Right cardiac atrium (tissue), 5 donors: ENCODE data around the gene PTH2. TPM values are rescaled to one million over a fixed set of nuclear protein-coding genes. Genes with fewer than 3 reads are reported as not detected.

Source experiments
- ATAC-seq, 2 donors: fragments of 200-7000 bp; cut with Tn5 transposase; one replicate each; pipeline versions ENCODE4 v1.8.0 to v1.9.1; 2020; ENCODE audit warnings: moderate library complexity in 2 of 2, mild to moderate bottlenecking in 1 of 2
- DNase-seq, 3 donors: peaks; one replicate each; pipeline ENCODE4 v3.0.0-alpha.2; 2020
- H3K27ac ChIP-seq: one replicate; pipeline ENCODE4 v1.5.1; 2013; ENCODE audit warnings: mild to moderate bottlenecking, low read length, control low read depth, moderate library complexity
- H3K27me3 ChIP-seq: one replicate; pipeline ENCODE4 v1.6.1; 2013; ENCODE audit not compliant: control insufficient read depth, insufficient read depth
- H3K4me1 ChIP-seq: one replicate; pipeline ENCODE4 v1.6.1; 2013; ENCODE audit warnings: low read length; ENCODE audit not compliant: control insufficient read depth, insufficient read depth
- H3K4me3 ChIP-seq: one replicate; pipeline ENCODE4 v1.5.1; 2013; ENCODE audit warnings: low read length, control low read depth
- H3K9me3 ChIP-seq: one replicate; pipeline ENCODE4 v1.6.1; 2013; ENCODE audit warnings: low read length; ENCODE audit not compliant: control insufficient read depth
- WGBS: extraction: QIAGEN DNeasy Blood & Tissue Kit; methylation state at CpG from one replicate; pipeline ENCODE4 v1.1.7; 2013; 5-methylcytosine and 5-hydroxymethylcytosine counted together
- intact Hi-C, 4 donors: fragments of 100-400 bp; cut with DNase I; formaldehyde crosslinking; loops; one replicate each; pipeline versions ENCODE4 v1.11.0 to v1.14.0; 2022 to 2023
- polyA plus RNA-seq: library from polyadenylated mRNA; stranded (reverse); fragments of 200-250 nt; gene quantifications from one replicate; pipeline ENCODE4 v1.2.3, GENCODE V29; 2013
- total RNA-seq, 4 donors: library from RNA; stranded (reverse); fragmentation: NEBNext Ultra II Directional; extraction: Animal tissue kit (Norgen Biotek cat#: 25700); gene quantifications; one replicate each; pipeline ENCODE4 v1.2.1, GENCODE V29; 2021
- donor health status: healthy with polysubstance abuse.
- donor health status: DM: no; HTN: yes; CAD: no.
- donor health status: DM: no; HTN: no; CAD: no.
- donor health status: DM: no; HTN: yes; CAD: no; lungs with severe emphysema.
- donor health status: DM: yes; HTN: yes; CAD: no.

PTH2 gene
- total and polyA plus RNA-seq, 5 donors, result not detected

GRCh38 chr19:49395581-49396407 is 27.4 kb downstream of the PTH2 start:
- Histone ChIP-seq H3K4me3 (no peak overlapping the region), H3K27ac (no peak overlapping the region), H3K4me1 (no peaks in the 10 kb centered on the region), H3K27me3 (no peaks in the 10 kb centered on the region), H3K9me3 (no peaks in the 10 kb centered on the region)
- intact Hi-C loops, result loop anchor here in 1 of 4 donors (5.0 kb wide), 1 partner anchor 42 kb away; no protein-coding TSS in a partner anchor
- DNase-seq (peak in 1 of 3 donors; percentile 37), ATAC-seq (no peak)
- WGBS, result 72% methylated on average over 15 of the region's 15 CpGs

GRCh38 chr19:49393881-49394280 is 29.4 kb downstream of the PTH2 start:
- no peaks in the 10 kb centered on the region for H3K27me3 ChIP-seq
- intact Hi-C loops, result loop anchor here in 2 of 4 donors (5.0 kb wide), 2 partner anchors 33 to 48 kb away; partner anchors contain the start of genes SLC17A7 (in 2 of the 2) and GFY (in 1 of the 2)
- no peaks in the 10 kb centered on the region for H3K9me3 ChIP-seq
- H3K4me1 ChIP-seq, result no peaks in the 10 kb centered on the region
- no peak for DNase-seq
- no peak overlapping the region for H3K4me3 ChIP-seq
- WGBS, result 57% methylated on average over 5 of the region's 5 CpGs
- no peak for ATAC-seq
- H3K27ac ChIP-seq, result no peak overlapping the region

GRCh38 chr19:49391581-49392399 is 31.5 kb downstream of the PTH2 start:
- H3K27ac ChIP-seq, result no peak overlapping the region
- no peaks in the 10 kb centered on the region for H3K9me3 ChIP-seq
- intact Hi-C loops, result loop anchor here in 3 of 4 donors (1.0 to 5.0 kb wide), 3 partner anchors 36 to 52 kb away; partner anchors contain the start of genes SLC17A7 (in 2 of the 3) and GFY (in 1 of the 3)
- no peak overlapping the region for H3K4me3 ChIP-seq
- peak; percentile 80 to 83 for ATAC-seq
- 18% methylated on average over 13 of the region's 14 CpGs for WGBS
- no peaks in the 10 kb centered on the region for H3K27me3 ChIP-seq
- peak; percentile 78 to 89 (median 89) for DNase-seq
- no peaks in the 10 kb centered on the region for H3K4me1 ChIP-seq

- 41% methylated on average over 9 of the region's 9 CpGs for WGBS
Observed at GRCh38 chr19:49390929-49391359, 32.3 kb downstream of the PTH2 start.

GRCh38 chr19:49390131-49390928 is 32.9 kb downstream of the PTH2 start:
- intact Hi-C loops, result loop anchor here in 2 of 4 donors (5.0 kb wide), 2 partner anchors 37 to 52 kb away; partner anchors contain the start of genes SLC17A7 (in 2 of the 2) and GFY (in 1 of the 2)
- no peak for DNase-seq
- WGBS, result 59% methylated on average over 26 of the region's 26 CpGs
- H3K4me1 ChIP-seq, result no peaks in the 10 kb centered on the region
- no peak for ATAC-seq
- H3K27ac ChIP-seq, result no peak overlapping the region
- H3K27me3 ChIP-seq, result no peaks in the 10 kb centered on the region
- H3K9me3 ChIP-seq, result no peaks in the 10 kb centered on the region
- no peak overlapping the region for H3K4me3 ChIP-seq

More at GRCh38 chr19:49390929-49391359, 32.3 kb downstream of the PTH2 start:
- H3K27me3 ChIP-seq, result no peaks in the 10 kb centered on the region
- H3K4me1 ChIP-seq, result no peaks in the 10 kb centered on the region
- no peak overlapping the region for H3K4me3 ChIP-seq
- H3K9me3 ChIP-seq, result no peaks in the 10 kb centered on the region
- intact Hi-C loops, result loop anchor here in 2 of 4 donors (5.0 kb wide), 2 partner anchors 36 to 51 kb away; partner anchors contain the start of genes SLC17A7 (in 2 of the 2) and GFY (in 1 of the 2)
- DNase-seq, result no peak
- no peak overlapping the region for H3K27ac ChIP-seq
- ATAC-seq, result peak in 1 of 2 donors; percentile 22

GRCh38 chr19:49389406-49389805 is 33.8 kb downstream of the PTH2 start:
- 87% methylated on average over 20 of the region's 20 CpGs for WGBS
- no peaks in the 10 kb centered on the region for H3K27me3 ChIP-seq

GRCh38 chr19:49387936-49388372 is 35.3 kb downstream of the PTH2 start, which contains the start of gene KASH5:
KASH5 (plus strand) TSS chr19:49388249; CDS start chr19:49390884, 2,635 bp downstream.
- DNase-seq (peak; percentile 86 to 92 (median 90)), ATAC-seq (peak; percentile 62 to 67)
- WGBS, result 55% methylated on average over 40 of the region's 40 CpGs
- Histone ChIP-seq H3K27ac (no peak within 1 kb of the TSS), H3K9me3 (no peaks in the 10 kb centered on the region), H3K4me3 (no peak within 1 kb of the TSS), H3K4me1 (no peaks in the 10 kb centered on the region), H3K27me3 (no peaks in the 10 kb centered on the region)
- intact Hi-C loops, result no loop called here

More at GRCh38 chr19:49389406-49389805, 33.8 kb downstream of the PTH2 start:
- no peak overlapping the region for H3K4me3 ChIP-seq
- intact Hi-C loops, result no loop called here
- no peaks in the 10 kb centered on the region for H3K4me1 ChIP-seq
- DNase-seq, result no peak
- H3K27ac ChIP-seq, result no peak overlapping the region
- no peaks in the 10 kb centered on the region for H3K9me3 ChIP-seq
- no peak for ATAC-seq

GRCh38 chr19:49383599-49383998 is 39.6 kb downstream of the PTH2 start:
- ATAC-seq, result no peak
- intact Hi-C loops, result no loop called here

GRCh38 chr19:49382639-49383038 is 40.6 kb downstream of the PTH2 start:
- DNase-seq, result no peak
- intact Hi-C loops, result no loop called here
- no peak overlapping the region for H3K4me3 ChIP-seq
- no peaks in the 10 kb centered on the region for H3K4me1 ChIP-seq
- 91% methylated on average over 5 of the region's 5 CpGs for WGBS
- H3K9me3 ChIP-seq, result no peaks in the 10 kb centered on the region
- no peak overlapping the region for H3K27ac ChIP-seq
- ATAC-seq, result no peak
- no peaks in the 10 kb centered on the region for H3K27me3 ChIP-seq

More at GRCh38 chr19:49383599-49383998, 39.6 kb downstream of the PTH2 start:
- Histone ChIP-seq H3K4me3 (no peak overlapping the region), H3K4me1 (no peaks in the 10 kb centered on the region), H3K9me3 (no peaks in the 10 kb centered on the region), H3K27ac (no peak overlapping the region), H3K27me3 (no peaks in the 10 kb centered on the region)
- no peak for DNase-seq
- WGBS, result 38% methylated on average over 1 of the region's 1 CpG

GRCh38 chr19:49380391-49380790 is 42.9 kb downstream of the PTH2 start:
- Histone ChIP-seq H3K27ac (no peak overlapping the region), H3K9me3 (no peaks in the 10 kb centered on the region), H3K27me3 (no peaks in the 10 kb centered on the region), H3K4me3 (no peak overlapping the region), H3K4me1 (no peaks in the 10 kb centered on the region)
- intact Hi-C loops, result no loop called here
- no peak for ATAC-seq
- no peak for DNase-seq
- 92% methylated on average over 3 of the region's 3 CpGs for WGBS
